IMR-90 (cell line): ENCODE measurements around the gene PFKL. TPM values are rescaled to one million over a fixed set of nuclear protein-coding genes. Genes with fewer than 3 reads are reported as not detected.

ENCODE experiments used
- ATAC-seq: fragments of 200-7000 bp; cut with Tn5 transposase; 2 replicates; pipeline ENCODE4 v1.9.1; 2020; ENCODE audit warnings: low read depth, mild to moderate bottlenecking, moderate library complexity
- BruUV-seq: library from RNA; stranded (reverse); fragments of 400-500 nt; replicated peaks from 2 replicates; lab custom pipeline; 2021; lab: Mats Ljungman, UMichigan
- CTCF ChIA-PET: fragments of 300-600 bp; formaldehyde crosslinking; extraction: SDS; loops from one replicate; lab custom pipeline; 2021; ENCODE audit warnings: antibody characterized with exemption; lab: Yijun Ruan, JAX
- POLR2A ChIA-PET: fragments of 300-600 bp; sonication (Branson Sonifier 250); formaldehyde crosslinking; loops from one replicate; lab custom pipeline; 2022; ENCODE audit warnings: antibody characterized with exemption; ENCODE audit not compliant: unreplicated experiment; lab: Charles Lee
- DNase-seq: peaks from one replicate; pipeline ENCODE4 v3.0.0; 2013
- H2AFZ ChIP-seq: replicated peaks from 2 replicates; pipeline ENCODE3; 2013; ENCODE audit warnings: low read length, mild to moderate bottlenecking; ENCODE audit not compliant: poor library complexity
- H2AK5ac ChIP-seq: 2 replicates; pipeline ENCODE4 v1.6.1; 2013; ENCODE audit warnings: low read depth, low read length, inconsistent platforms
- H2AK9ac ChIP-seq: replicated peaks from 2 replicates; pipeline ENCODE3; 2013; ENCODE audit warnings: mild to moderate bottlenecking, low read depth, low read length, moderate library complexity; ENCODE audit not compliant: poor library complexity
- H2BK120ac ChIP-seq: 2 replicates; pipeline ENCODE4 v1.6.1; 2013; ENCODE audit warnings: low read depth, low read length, inconsistent platforms
- H2BK15ac ChIP-seq: 3 replicates; pipeline ENCODE4 v1.6.1; 2013; ENCODE audit warnings: low read depth, low read length, inconsistent platforms
- H2BK20ac ChIP-seq: 2 replicates; pipeline ENCODE4 v1.6.1; 2013; ENCODE audit warnings: low read depth, mild to moderate bottlenecking, inconsistent platforms, low read length, moderate library complexity
- H2BK5ac ChIP-seq: 2 replicates; pipeline ENCODE4 v1.6.1; 2013; ENCODE audit warnings: mild to moderate bottlenecking, low read depth, low read length, inconsistent platforms; ENCODE audit not compliant: poor library complexity, severe bottlenecking
- H3K14ac ChIP-seq: replicated peaks from 2 replicates; pipeline ENCODE4 v1.6.1; 2013; ENCODE audit warnings: low read depth, low read length, inconsistent platforms
- H3K18ac ChIP-seq: 2 replicates; pipeline ENCODE4 v1.6.1; 2013; ENCODE audit warnings: low read depth, low read length, control low read depth
- H3K23ac ChIP-seq: 2 replicates; pipeline ENCODE4 v1.6.1; 2013; ENCODE audit warnings: low read depth, low read length, inconsistent platforms
- H3K27ac ChIP-seq: 2 replicates; pipeline ENCODE4 v1.5.1; 2013; ENCODE audit warnings: mild to moderate bottlenecking, control low read depth, low read length; ENCODE audit not compliant: insufficient read depth
- H3K27me3 ChIP-seq: 2 replicates; pipeline ENCODE4 v1.6.1; 2013; ENCODE audit warnings: low read length; ENCODE audit not compliant: control insufficient read depth, insufficient read depth
- H3K36me3 ChIP-seq: 2 replicates; pipeline ENCODE4 v1.6.1; 2013; ENCODE audit warnings: low read length, mixed read lengths; ENCODE audit not compliant: control insufficient read depth, insufficient read depth
- H3K4ac ChIP-seq: 2 replicates; pipeline ENCODE4 v1.6.1; 2013; ENCODE audit warnings: low read depth, low read length, inconsistent platforms
- H3K4me1 ChIP-seq: 2 replicates; pipeline ENCODE4 v1.6.1; 2013; ENCODE audit warnings: low read length, mixed read lengths; ENCODE audit not compliant: control insufficient read depth, insufficient read depth
- H3K4me2 ChIP-seq: 2 replicates; pipeline ENCODE4 v1.6.1; 2013; ENCODE audit warnings: low read depth, mild to moderate bottlenecking, control low read depth, low read length, moderate library complexity
- H3K4me3 ChIP-seq: 2 replicates; pipeline ENCODE4 v1.5.1; 2013; ENCODE audit warnings: low read depth, mild to moderate bottlenecking, control low read depth, low read length, moderate library complexity; ENCODE audit not compliant: insufficient read depth
- H3K56ac ChIP-seq: 2 replicates; pipeline ENCODE4 v1.6.1; 2013; ENCODE audit warnings: low read length, inconsistent platforms; ENCODE audit not compliant: insufficient read depth; ENCODE audit errors: extremely low read depth
- H3K79me1 ChIP-seq, 2 experiments: 2 replicates each; pipeline ENCODE4 v1.6.1; 2013; ENCODE audit warnings: low read length in 2 of 2, inconsistent platforms in 1 of 2, low read depth in 1 of 2
- H3K9ac ChIP-seq: 2 replicates; pipeline ENCODE4 v1.6.1; 2013; ENCODE audit warnings: low read depth, low read length, control low read depth
- H3K9me1 ChIP-seq: 2 replicates; pipeline ENCODE4 v1.6.1; 2013; ENCODE audit warnings: low read length, inconsistent platforms; ENCODE audit not compliant: insufficient read depth
- H3K9me3 ChIP-seq: 2 replicates; pipeline ENCODE4 v1.6.1; 2013; ENCODE audit warnings: low read length; ENCODE audit not compliant: control insufficient read depth, insufficient read depth
- H4K20me1 ChIP-seq: 2 replicates; pipeline ENCODE4 v1.6.1; 2013; ENCODE audit warnings: low read length, inconsistent platforms; ENCODE audit not compliant: insufficient read depth
- H4K5ac ChIP-seq: 2 replicates; pipeline ENCODE4 v1.6.1; 2013; ENCODE audit warnings: mild to moderate bottlenecking, low read depth, low read length, control low read depth
- H4K8ac ChIP-seq, 2 experiments: 2 replicates each; pipeline ENCODE4 v1.6.1; 2013; ENCODE audit warnings: low read depth in 2 of 2, low read length in 2 of 2, control low read depth in 1 of 2, inconsistent platforms in 1 of 2
- H4K91ac ChIP-seq: 2 replicates; pipeline ENCODE4 v1.6.1; 2013; ENCODE audit warnings: low read depth, low read length, inconsistent platforms; ENCODE audit not compliant: insufficient read depth
- CTCF ChIP-seq: conservative IDR thresholded peaks from 2 replicates; pipeline ENCODE4 v1.5.1; 2012; ENCODE audit warnings: mild to moderate bottlenecking, low read depth, low read length, improper control_type of control experiment
- RAD21 ChIP-seq: IDR thresholded peaks from 2 replicates; pipeline ENCODE4 v1.6.1; 2012; ENCODE audit warnings: low read length, improper control_type of control experiment
- WGBS, 2 experiments: methylation state at CpG; one replicate each; pipeline versions ENCODE4 v1.1.5 to v1.1.7; 2013; ENCODE audit warnings: missing lambda C conversion rate in 2 of 2; ENCODE audit not compliant: insufficient read length in 1 of 2; ENCODE audit errors: extremely low coverage in 2 of 2; 5-methylcytosine and 5-hydroxymethylcytosine counted together
- dilution Hi-C: fragments of 300-500 bp; cut with HindIII; formaldehyde crosslinking; loops from one replicate; pipeline ENCODE4 v1.14.3; 2018; ENCODE audit warnings: low sequenced_read_pairs; ENCODE audit not compliant: unreplicated experiment
- in situ Hi-C: fragments of 300-500 bp; cut with MboI; formaldehyde crosslinking; loops from 3 replicates; pipeline ENCODE4 v1.14.3; 2019; ENCODE audit warnings: low sequenced_read_pairs, inconsistent platforms, mixed read lengths
- intact Hi-C: fragments of 100-400 bp; cut with micrococcal nuclease; formaldehyde crosslinking; loops from 2 replicates; pipeline ENCODE4 v1.10.0; 2022
- polyA plus RNA-seq, 3 experiments: library from polyadenylated mRNA; depleted of rRNA; stranded (reverse); fragments of >200 nt; gene quantifications; 2 replicates each; pipeline ENCODE4 v1.2.3, GENCODE V29; 2012; ENCODE audit warnings: low replicate concordance in 1 of 3
- total RNA-seq: library from RNA; depleted of rRNA; stranded (reverse); fragments of >200 nt; gene quantifications from 2 replicates; pipeline ENCODE4 v1.2.3, GENCODE V29; 2012

PFKL gene
- total and polyA plus RNA-seq, 2 of the 4 experiments (the other 2 are of a cell fraction) = 103 to 126 TPM

GRCh38 chr21:44281801-44282200, 18.1 kb upstream of the PFKL start:
- Histone ChIP-seq H4K20me1 (no peaks in the 10 kb centered on the region), H3K14ac (no peak overlapping the region), H3K4ac (no peak overlapping the region), H3K27ac (no peak overlapping the region), H3K79me1 (no peaks in the 10 kb centered on the region), H2BK5ac (no peak overlapping the region), H3K4me1 (peaks cover 4% of the 10 kb centered on the region; the same call in 1 of the 2 replicates), H3K27me3 (peaks cover 23% of the 10 kb centered on the region), H3K56ac (no peak overlapping the region), H4K8ac (no peak overlapping the region), H3K18ac (no peak overlapping the region), H3K9me3 (no peaks in the 10 kb centered on the region), H3K4me2 (no peak overlapping the region), H2AK5ac (no peak overlapping the region), H3K4me3 (no peak overlapping the region), H3K23ac (no peak overlapping the region), H4K91ac (no peak overlapping the region), H3K9me1 (no peaks in the 10 kb centered on the region), H2BK15ac (no peak overlapping the region), H2AFZ (peak overlapping the region; percentile 6), H2BK120ac (no peak overlapping the region), H2BK20ac (no peak overlapping the region), H3K9ac (no peak overlapping the region), H4K5ac (no peak overlapping the region), H3K36me3 (no peaks in the 10 kb centered on the region), H2AK9ac (no peak overlapping the region)
- TF ChIP-seq CTCF (no peak), RAD21 (no peak)
- BruUV-seq = no TSS peak
- intact Hi-C loops (no loop called here), dilution Hi-C loops (no loop called here), in situ Hi-C loops (no loop called here)
- ATAC-seq = no peak
- WGBS, 2 experiments = 75% methylated on average over 6 of the region's 9 CpGs; no CpG with 5 or more reads in 1 of the 2 experiments
- DNase-seq = no peak
- ChIA-PET CTCF (no interaction called here), POLR2A (no interaction called here)
